GM08714 (cell line): ENCODE results near the gene ARHGAP24.
"Not testable (repeated sequence)": the region's sequence is repeated elsewhere in the genome, so short reads cannot be mapped to it uniquely, and the experiment has no call there.

Experiments used
- H3K4me3 ChIP-seq: fragments of 200-500 bp; sonication (Bioruptor generic); 2 replicates; pipeline ENCODE4 v1.5.1; 2014; ENCODE audit warnings: mild to moderate bottlenecking, low read length, inconsistent platforms
- ZNF274 ChIP-seq: IDR thresholded peaks from 2 replicates; pipeline ENCODE4 v1.6.1; 2012; ENCODE audit warnings: mild to moderate bottlenecking, low read depth, low read length

ARHGAP24 gene

DNA sequence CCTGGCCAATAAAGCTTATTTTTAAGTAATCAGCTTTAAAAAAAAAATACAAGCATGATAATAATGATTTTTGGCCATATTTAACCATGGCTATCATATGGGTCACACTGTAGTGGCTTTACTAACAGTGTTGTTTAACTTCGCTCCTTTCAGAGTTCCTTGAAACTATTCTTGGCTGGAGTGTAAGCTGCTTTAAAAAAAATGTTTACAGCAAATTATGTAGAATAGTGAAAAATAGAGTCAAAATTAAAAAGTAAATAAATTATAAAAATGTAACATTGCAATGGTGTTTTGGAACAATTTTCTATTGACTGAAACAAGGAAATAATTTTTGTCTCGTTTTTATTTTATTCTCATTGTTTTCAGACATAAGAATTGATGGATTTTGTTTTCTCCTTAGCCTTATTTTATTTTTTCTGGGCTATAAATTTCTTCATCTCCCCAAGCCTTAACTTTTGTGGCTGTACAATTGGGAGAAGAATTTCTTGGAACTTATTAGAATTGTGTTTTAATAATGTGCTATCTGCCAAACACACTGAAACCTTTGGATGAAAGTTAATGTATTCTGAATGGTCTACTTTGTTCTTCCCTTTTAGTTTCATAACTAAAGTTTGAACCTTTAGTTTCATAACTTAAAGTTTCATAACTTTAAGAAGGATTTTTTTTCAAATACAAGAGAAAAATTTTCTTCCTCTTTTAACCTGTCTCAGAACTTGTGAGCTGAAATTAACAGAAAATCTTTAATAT is 182.0 kb downstream of the ARHGAP24 start:
- no peak for TF ChIP-seq ZNF274
- no peak overlapping the region for H3K4me3 ChIP-seq

DNA sequence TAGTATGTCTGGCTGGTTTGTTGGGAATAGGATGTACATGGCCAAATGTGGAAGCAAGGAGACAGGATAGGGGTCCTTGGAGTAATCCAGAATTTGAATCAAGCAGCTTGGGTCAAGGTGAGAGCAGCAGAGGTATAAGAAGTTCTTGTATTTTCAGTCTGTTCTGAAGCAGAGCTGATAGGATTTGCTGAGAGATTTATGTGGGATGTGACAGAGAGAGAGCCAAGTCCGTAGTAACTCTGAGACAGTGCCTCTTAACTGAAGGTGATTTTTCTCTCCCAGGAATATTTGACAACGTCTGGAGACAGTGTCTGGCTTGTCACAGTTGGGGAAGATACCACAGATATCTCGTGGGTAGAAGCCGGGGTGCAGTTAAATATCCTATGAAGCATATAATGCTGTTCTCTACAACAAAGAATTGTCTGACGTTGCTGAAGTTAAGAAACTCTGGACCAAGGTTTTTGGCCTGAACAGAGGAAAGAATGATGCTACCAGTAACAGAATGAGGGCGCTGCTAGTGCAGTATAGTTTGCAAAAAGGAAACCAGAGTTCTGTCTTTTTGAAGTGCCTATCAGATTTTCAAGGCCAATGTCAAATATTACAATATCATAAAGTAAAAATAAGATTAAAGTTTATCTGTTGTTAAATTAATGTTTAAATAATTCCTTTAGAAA is 184.0 kb downstream of the ARHGAP24 start:
- no peak for TF ChIP-seq ZNF274
- no peak overlapping the region for H3K4me3 ChIP-seq

DNA sequence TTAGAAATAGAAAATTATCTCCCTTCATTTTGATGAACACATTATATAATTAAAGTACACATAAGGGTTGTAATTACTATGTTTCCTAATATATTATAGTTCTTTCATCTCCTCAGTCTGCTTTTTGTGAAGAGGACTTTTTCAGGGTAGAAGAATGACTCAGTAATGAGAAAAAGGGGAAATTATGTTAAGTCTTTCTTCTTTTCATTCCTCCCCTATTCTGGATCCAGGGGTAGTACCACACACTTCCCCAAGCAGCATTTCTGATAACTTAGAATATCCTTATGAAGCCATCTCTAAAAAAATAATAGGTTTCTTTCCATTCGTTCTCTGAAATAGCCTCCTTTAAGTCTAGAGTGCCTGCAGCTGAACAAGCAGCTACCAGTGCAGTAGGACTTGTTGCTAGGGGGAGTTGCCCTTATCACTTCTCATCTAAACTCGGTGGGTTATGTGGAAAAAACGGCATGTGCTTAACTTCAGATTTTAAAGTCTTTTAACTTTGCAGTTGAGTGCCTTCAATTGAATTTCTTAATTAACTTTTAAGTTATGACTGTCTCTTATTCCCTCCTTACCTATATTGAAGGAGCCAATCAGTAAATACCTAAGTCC is 184.8 kb downstream of the ARHGAP24 start:
- H3K4me3 ChIP-seq: no peak overlapping the region
- TF ChIP-seq ZNF274: no peak

DNA sequence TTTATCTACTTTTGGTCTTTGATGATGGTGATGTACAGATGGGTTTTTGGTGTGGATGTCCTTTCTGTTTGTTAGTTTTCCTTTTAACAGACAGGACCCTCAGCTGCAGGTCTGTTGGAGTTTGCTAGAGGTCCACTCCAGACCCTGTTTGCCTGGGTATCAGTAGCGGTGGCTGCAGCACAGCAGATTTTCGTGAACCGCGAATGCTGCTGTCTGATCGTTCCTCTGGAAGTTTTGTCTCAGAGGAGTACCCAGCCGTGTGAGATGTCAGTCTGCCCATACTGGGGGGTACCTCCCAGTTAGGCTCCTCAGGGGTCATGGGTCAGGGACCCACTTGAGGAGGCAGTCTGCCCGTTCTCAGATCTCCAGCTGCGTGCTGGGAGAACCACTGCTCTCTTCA is 191.7 kb downstream of the ARHGAP24 start:
- H3K4me3 ChIP-seq: not testable (repeated sequence)

DNA sequence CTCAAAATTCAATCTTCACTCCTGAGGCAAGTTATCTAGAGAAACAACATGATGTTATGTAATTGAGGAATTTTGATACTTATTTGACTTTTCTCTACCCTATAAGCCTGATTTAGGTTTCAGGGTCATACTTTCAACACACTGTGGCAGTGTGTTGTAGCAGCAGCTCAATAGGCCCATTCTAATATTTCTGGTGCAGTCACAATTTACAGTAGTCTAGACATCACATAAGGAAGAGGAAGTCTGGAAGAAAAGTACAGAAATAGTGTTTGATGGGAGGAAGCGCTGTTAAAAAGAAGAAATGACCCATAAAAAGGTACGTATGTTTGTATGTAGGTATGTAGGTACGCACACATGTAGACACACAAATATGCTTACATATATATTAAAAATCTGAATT is 194.3 kb downstream of the ARHGAP24 start:
- H3K4me3 ChIP-seq: no peak overlapping the region
- no peak for TF ChIP-seq ZNF274

- H3K4me3 ChIP-seq: no peak overlapping the region
- no peak for TF ChIP-seq ZNF274
Observed at GRCh38 chr4:85669992-85670548, 195.1 kb downstream of the ARHGAP24 start.

DNA sequence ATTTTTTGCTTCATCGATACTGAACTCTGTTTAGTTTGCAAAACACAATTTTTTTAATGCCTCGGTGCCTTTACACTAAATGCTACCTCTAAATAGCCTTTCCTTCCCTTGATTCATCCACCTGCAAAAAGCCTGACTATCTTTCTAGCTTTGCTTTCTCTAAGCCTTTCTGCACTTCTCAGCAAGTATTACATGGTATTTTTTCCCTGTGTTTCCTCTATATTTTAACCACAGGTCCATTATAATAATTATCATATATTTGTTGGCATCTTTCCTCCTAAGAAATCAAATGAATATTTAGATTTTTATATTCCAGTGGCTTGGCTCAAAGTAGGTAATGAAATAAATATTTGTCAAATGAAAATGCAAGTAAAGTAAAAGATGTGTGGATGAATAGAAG is 196.2 kb downstream of the ARHGAP24 start:
- TF ChIP-seq ZNF274: no peak
- H3K4me3 ChIP-seq: no peak overlapping the region

DNA sequence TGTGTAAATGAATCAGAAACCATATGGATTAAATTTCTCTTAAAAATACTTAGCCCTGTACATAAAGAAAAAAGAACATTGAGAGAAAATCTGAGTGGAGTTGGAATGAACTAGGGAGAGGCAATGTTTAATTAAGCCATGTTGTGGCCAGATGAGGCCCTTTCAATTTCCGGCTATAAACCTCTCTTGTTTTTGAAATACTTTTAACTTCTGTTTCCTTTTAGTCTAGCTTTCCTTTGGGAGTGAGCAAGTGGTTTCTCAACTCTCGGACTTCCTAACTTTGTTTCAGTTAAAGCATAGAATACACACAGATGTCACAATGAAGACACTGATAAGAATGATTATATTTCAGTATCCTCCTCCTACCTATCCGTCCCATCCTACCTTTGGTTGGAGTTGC is 197.2 kb downstream of the ARHGAP24 start:
- TF ChIP-seq ZNF274: no peak

GRCh38 chr4:85672959-85673358 is 198.0 kb downstream of the ARHGAP24 start:
- H3K4me3 ChIP-seq: no peak overlapping the region
- no peak for TF ChIP-seq ZNF274

More for the DNA sequence above, 197.2 kb downstream of the ARHGAP24 start:
- no peak overlapping the region for H3K4me3 ChIP-seq

DNA sequence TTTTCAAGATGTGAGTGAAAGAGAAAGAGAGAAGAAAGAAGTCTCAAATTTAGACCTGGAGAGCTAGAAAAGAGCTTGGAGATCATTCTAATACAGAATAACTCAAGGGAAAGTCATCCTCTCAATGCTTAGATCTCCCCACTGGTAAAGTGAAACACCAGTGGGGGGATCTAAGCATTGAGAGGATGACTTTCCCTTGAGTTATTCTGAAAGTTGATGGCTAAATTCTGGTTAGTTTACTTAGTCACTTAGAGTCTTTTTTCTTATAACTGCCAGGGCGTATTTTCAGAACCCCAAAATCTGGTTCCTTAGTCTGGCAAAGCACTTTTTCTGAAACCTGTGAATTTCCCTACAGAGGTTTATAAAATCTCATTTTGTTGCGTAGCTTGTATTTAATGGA is 198.6 kb downstream of the ARHGAP24 start:
- no peak overlapping the region for H3K4me3 ChIP-seq
- TF ChIP-seq ZNF274: no peak

- no peak for TF ChIP-seq ZNF274
- no peak overlapping the region for H3K4me3 ChIP-seq
Observed at GRCh38 chr4:85675076-85676049, 200.4 kb downstream of the ARHGAP24 start.

DNA sequence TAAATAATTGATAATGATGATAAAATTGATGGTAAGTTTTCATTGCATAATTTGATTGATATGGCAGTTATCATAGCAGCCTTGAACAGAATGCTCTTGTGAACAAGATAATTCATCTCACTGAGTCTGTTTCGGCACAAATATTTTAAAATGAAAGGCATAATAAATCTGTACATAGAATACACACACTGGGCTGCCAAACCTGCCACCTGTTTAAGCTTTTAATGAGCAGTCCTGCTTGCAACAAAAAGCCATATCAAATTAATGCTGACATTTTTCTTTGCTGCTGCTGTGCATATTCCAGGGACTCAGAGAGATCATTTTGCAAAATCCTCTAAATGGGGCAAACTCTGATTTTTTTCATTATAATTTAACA is 201.1 kb downstream of the ARHGAP24 start:
- TF ChIP-seq ZNF274: no peak
- H3K4me3 ChIP-seq: no peak overlapping the region

GRCh38 chr4:85676850-85677590 is 202.1 kb downstream of the ARHGAP24 start:
- TF ChIP-seq ZNF274: no peak

More at GRCh38 chr4:85676850-85677590, 202.1 kb downstream of the ARHGAP24 start:
- no peak overlapping the region for H3K4me3 ChIP-seq
